CD4-positive, alpha-beta T cell treated with Interleukin-6 for 4 hours (primary cell): Measurements from ENCODE around the gene TDRD1.

Experiments used
- DNase-seq: peaks from one replicate; pipeline ENCODE4 v3.0.0-alpha.2; 2020; ENCODE audit warnings: mixed read lengths

TDRD1 gene

GRCh38 chr10:114174695-114175188 lies 4.4 kb upstream of the TDRD1 start:
- no peak for DNase-seq

- DNase-seq: no peak
Observed at GRCh38 chr10:114175667-114176066, 3.5 kb upstream of the TDRD1 start.

DNA sequence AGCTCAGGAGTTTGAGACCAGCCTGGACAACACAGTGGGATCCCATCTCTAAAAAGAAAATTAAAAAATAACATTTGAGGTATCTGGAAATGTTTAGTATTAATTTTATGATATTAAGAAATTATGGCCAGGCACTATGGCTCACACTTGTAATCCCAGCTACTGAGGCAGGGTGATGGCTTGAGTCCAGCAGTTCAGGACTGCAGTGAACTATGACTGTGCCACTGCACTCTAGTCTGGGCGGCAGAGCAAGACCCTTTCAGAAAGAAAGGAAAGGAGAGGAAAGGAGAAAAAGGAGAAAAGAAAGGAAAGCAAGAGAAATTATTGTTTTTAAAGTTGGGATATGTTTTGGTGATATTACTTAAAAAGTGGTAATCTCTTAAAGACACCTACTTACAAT lies 2.6 kb upstream of the TDRD1 start:
- no peak for DNase-seq

DNA sequence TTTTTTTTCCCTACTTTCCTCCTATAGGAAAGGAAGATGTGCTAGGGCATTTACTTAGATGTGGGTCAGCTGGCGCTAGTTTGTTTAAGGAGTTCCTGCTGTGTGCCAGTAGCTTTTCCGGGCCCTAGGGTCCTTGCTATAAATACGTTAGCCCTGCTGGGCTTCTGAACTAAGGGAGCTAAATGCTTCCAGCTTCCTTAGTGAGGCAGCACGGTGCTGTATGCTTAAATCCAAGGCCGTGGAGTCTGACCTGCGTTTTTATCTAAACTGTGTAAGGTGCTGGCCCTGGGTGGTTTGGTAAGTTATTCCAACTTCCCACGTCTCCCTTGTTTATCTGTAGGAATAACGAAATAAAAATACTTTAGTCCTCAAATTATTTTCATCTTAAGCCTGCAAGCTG lies 594 bp downstream of the TDRD1 start:
- no peak for DNase-seq

DNA sequence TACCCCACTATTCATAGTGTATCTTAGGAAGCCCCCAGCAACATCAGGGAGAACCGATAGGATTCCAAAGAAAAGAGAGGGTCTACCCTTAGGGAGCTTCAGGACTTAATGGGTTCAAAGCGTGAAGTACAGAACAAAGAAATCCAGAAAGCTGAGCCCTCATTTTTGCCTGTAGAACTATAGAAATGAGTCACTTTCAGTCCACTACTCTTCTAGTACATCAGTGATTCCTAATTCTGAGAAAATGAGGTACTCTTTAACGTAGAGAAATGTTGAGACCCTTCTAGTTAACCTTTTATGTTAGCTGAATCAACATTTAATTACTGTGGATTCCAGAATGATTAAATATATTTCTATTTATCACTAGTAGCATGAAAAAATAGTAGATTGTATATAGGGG lies 1.8 kb downstream of the TDRD1 start:
- no peak for DNase-seq

GRCh38 chr10:114181971-114182370 lies 2.8 kb downstream of the TDRD1 start:
- no peak for DNase-seq

DNA sequence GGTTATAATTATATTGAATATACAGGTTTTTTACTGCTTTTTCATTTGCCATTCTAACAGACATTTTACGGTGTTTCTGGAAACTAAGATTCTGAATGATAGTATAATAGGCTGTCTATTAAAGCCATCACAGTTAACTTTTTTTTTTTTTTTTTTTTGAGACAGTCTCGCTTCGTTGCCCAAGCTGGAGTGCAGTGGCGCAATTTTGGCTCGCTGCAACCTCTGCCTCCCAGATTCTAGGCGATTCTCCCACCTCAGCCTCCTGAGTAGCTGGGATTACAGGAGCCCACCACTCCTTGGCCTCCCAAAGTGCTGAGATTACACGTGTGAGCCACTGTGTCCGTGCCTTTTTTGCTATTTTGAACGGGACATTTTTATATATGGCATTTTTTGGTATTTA lies 4.4 kb downstream of the TDRD1 start:
- DNase-seq: no peak

DNA sequence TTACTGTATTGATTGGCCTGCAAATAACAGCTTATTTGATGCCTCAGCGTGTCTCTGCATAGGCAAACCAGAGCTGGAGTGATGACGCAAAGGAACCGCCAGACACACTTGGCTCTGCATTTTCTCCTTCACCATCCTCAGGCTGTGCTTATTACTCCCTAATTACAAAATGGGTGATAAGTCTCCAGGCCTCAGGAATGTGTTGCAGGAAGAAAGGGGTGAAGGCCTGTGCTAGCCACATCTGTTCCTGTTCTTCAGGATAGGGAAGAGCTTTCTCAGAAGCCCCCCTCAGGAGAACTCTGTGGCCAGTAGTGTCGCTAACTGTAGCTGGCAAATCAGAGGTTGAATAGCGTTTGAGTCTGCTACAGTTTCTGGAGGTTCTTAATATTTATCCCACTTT lies 5.1 kb downstream of the TDRD1 start:
- no peak for DNase-seq

DNA sequence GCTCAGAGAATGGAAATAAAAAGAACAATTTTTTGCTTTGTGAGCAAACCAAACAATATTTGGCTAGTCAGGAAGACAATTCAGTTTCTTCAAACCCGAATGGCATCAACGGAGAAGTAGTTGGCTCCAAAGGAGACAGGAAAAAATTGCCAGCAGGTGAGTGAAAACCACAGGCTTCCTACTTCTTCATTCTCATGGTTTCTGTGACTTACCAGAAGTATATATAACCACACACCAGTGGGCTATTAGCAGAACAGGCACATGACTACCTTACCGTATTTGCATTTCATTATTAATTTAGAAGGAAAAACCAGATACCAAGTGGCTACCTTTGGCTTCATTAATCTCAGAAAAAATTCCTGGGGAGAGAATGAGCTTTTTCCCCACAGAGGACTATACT lies 8.8 kb downstream of the TDRD1 start:
- DNase-seq: no peak

- DNase-seq: no peak
Observed at GRCh38 chr10:114188900-114189299, 9.7 kb downstream of the TDRD1 start.

DNA sequence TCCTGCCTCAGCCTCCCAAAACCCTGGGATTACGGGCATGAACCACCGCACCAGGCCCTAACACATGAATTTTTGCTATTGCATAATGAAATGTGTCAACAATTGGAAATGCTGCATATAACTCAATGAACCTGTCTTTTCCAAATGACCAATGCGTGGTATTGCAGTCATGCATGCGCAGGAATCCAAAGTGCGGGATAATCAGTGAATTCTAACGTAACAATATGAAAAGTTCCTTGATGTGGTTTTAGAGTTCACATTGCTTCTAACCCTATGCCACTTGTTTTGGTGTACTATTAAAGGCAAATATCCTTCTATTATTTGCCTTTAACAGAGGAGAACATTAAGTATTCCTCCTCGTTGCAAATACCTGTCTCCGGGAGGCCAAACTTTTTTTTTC lies 10.5 kb downstream of the TDRD1 start:
- DNase-seq: no peak

GRCh38 chr10:114195079-114195478 lies 15.9 kb downstream of the TDRD1 start:
- no peak for DNase-seq

DNA sequence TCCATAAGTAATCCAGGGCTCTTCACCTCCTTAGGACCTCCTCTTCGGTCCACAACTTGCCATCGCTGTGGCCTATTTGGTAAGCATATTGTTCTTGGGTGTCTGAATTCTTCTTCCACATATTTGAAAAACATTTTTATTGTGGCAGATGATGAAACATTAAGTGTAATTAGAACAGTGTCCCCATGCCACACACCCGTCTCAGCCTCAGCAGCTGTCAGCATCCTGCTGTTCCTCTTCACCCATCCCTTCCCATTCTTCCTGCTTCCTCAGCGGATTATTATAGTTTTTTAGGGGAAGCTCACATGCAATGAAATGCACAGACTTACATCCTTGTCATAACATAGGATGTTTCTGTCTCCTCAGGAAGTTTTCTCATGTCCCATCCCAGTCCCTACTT lies 20.1 kb downstream of the TDRD1 start:
- no peak for DNase-seq

GRCh38 chr10:114202812-114203211 lies 23.7 kb downstream of the TDRD1 start:
- no peak for DNase-seq

DNA sequence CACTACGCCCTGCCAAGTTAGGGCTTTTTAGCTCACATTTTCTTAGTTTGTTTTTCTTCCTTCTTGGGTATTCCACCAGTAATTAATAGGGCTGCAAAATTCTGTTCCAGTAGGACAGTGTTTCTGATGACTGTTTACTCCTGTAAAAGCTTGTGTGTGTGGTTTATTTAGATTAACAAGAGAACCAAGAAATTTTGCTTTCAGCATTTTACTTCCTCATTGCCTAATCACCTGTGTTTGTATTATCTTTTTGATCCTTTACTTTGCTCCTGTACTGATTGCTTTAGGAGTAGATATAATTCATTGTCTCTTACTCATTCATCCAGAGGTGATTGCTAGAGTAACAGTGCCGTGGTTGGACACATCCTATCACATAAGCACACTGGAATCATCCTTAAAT lies 27.7 kb downstream of the TDRD1 start:
- DNase-seq: no peak

- no peak for DNase-seq
Observed at GRCh38 chr10:114207349-114207748, 28.2 kb downstream of the TDRD1 start.

GRCh38 chr10:114208351-114208750 lies 29.2 kb downstream of the TDRD1 start:
- no peak for DNase-seq

- no peak for DNase-seq
Observed at GRCh38 chr10:114212153-114212552, 33.0 kb downstream of the TDRD1 start.

GRCh38 chr10:114215033-114215432 lies 35.9 kb downstream of the TDRD1 start:
- DNase-seq: no peak

GRCh38 chr10:114220281-114220680 lies 41.1 kb downstream of the TDRD1 start:
- DNase-seq: no peak

DNA sequence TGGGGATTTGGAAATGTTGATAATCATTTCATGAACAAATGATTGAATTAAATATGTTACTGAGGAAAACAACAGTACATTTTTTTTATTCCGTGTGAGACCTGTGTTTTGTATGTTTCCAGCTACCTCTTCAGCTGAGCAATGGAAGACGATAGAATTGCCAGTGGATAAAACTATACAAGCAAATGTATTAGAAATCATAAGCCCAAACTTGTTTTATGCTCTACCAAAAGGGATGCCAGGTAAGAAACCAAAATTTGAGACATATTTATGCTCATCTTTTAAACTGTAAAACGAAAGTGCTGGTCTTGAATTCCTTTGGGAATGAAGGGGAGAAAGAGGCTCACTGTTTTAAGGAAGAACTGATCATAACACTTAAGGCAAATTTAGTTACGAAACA lies 42.1 kb downstream of the TDRD1 start:
- DNase-seq: no peak

- DNase-seq: no peak
Observed at GRCh38 chr10:114223066-114223465, 43.9 kb downstream of the TDRD1 start.

DNA sequence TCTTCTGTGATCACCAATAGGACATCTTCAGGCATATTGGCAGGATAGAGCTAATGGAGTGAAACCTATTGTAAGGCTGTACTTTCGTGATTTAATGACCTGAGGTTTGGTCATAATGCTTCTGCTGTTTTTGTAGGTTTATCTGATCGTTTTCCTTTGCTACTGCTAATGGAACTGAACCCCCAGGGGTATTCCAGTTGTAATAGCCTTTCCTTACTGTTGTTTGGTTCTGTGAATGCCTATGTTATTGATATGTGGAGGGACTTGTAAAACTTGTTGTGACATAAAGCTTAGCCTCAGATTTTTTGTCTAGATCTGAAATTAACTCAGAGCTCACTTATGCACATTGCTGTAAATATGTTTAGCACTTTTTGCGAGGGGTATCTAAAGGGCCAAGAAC lies 49.0 kb downstream of the TDRD1 start:
- DNase-seq: no peak

DNA sequence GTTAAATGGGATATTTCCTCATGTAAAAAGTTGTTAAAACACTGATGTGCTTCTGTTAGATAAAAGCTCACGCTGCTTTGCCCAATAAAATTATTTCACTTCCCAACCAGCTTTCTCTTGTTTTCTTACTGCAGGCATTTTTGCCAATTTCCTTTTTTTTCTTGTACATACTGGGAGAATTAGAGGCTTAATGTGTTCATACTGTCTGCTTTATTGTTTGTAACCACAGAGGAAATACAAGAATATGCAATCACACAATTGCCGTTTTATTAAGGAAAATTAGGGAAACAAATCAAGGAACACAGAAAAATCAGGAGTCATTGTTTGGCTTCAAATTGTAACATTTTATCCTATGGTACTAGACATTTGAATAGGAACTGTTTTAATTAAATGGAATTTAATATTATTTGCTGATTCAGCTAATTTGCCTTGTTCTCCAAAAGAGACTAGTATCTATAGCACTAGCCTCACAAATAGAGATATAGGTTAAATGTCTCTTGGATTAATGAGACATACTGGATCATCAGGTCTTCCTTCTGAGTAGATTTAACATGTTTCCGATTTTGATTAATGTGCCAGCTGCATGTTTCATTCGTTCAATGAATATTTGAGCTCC lies 53.5 kb downstream of the TDRD1 start:
- no peak for DNase-seq

DNA sequence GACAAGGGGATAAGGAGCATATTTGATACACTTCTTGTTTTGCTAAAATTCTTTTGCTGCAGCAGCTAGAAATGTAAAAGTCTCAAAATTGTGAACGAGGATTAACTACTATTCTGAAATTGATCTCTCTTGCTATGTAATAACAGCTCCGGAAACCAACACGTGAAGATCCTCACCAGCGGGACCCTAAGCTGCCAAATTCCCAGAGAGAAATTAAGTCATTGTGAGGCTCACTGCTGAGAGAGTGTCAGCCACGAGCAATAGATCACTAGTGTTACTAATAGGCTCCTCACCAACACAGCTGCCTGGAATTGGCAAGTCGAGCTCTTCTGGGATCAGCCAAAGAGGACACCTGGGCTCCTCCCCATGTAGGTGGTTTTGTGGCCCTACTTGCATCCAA lies 54.3 kb downstream of the TDRD1 start:
- DNase-seq: no peak

DNA sequence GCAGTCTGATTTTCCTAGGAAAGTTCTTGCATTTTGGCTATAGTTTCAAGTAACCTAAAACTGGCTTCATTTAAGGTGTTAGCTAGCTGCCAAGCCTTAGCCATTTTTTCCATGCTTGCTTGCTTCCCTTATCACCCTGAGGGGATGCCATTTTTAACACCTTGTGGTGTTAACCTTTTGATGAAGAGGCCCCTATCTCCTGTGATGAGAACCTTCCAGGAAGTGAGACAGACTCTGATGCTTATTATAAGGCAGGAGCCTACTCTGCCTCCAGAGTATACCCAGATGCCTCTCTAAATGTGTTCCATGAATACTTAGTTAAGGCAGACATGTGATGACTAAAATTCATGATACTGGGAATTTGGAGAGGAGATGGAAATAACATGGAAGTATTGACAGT lies 55.0 kb downstream of the TDRD1 start:
- DNase-seq: no peak
